HG03095 (cell line): Measurements from ENCODE around the gene TLE3.

ENCODE experiments used
- ATAC-seq: cut with Tn5 transposase; IDR thresholded peaks from one replicate; pipeline ENCODE4 v1.9.1; 2021; ENCODE audit warnings: moderate library complexity; ENCODE audit not compliant: unreplicated experiment

The TLE3 gene

DNA sequence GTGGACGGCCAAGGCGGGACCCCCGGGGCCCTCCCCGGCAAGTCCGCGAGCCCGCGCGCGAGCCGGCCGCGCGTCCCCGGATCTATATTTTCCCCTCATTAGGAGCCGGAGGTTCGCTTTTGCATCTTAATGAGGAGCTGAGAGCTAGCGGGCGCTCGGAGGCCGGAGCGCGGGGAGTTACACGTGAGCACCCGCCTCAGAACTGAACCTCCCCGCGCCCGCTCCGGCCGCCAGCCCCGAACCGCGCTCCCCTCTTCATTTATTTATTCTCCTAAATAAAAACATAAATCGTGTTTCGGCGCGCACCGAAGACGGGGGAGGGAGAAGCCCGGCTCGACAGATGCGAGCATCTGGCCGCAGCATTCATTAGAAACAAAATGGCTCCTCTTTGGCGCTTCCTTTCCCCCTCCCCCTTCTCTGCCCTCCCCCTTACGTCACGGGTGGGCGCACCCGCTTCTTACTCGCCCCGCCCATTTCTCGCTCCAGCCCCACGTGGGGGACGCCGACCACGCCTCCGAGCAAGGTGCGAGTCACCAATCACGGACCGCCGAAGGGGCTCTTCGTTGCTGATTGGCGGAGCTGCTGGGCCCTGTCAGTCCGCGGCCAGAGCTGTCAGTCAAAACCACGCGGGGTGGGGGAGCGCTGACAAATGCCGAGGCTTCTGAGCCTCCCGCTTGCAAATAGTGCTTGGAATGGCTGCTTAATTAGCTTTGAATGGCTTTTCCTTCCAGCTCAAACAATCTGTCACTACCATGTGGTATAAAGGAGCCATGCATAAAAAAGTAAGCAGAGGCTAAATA is 1.6 kb upstream of the TLE3 start:
- peak; percentile 48 for ATAC-seq

DNA sequence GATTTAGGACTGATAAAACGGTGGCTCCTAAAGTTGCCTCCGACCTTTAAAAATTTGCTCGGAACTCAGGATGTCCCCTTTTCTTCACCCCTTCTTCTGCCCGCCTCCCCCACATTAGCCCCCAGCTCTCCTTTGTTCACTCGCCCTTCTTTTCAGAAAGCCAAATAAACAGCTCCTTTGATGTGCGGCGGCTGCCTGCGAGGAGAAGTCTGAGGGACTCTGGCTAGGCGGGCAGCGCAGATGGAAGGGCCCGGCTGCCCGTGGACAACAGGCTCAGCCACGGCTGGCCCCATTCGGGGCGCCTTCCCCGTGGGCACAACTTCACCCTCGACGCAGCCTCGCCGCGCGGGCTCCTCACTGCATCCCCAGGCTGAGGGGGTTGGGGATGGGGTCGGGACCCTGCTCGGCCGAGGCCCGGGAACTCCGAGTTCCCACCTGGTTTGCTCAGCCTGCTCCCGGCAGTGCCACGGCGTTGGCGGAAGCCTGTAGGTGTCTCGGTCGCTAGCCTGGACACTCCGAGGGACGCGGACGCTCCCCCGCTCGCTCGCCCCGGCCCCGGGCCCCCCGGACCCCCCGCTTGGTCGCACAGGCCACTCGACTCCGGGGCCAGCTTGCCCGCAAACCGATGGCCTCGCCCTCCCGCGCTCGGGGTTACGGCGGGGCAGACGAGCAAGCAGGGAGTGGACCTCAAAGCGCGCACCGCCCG is 897 bp upstream of the TLE3 start:
- ATAC-seq, result no peak

DNA sequence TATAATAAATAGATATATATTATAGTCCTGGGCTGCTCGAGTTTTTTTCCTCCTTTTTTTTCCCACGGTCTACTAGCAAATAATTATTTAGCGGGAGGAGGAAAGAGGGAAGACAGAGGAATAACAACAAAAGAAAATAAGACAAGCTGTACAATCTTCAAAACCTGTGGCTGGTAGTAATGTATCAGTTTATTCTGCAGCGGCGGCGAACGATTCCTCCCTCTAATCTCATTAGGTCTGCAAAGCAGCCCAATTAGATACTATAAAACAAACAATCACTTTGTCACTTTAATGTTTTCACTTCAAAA is 390 bp upstream of the TLE3 start:
- ATAC-seq, result no peak

DNA sequence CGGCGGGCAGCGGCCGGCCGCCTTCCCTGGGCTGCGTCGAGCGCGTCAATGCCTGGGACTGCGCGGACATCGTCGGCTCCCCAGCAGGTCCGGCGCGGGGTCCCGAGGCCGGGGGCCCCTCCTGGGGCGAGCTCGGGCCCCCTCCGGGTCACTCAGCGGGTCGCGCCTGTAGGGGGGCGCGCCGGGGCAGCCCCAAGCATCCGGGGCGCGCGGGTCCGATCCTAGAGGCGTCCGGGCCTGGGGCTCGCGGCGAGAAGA is 725 bp downstream of the TLE3 start:
- no peak for ATAC-seq

DNA sequence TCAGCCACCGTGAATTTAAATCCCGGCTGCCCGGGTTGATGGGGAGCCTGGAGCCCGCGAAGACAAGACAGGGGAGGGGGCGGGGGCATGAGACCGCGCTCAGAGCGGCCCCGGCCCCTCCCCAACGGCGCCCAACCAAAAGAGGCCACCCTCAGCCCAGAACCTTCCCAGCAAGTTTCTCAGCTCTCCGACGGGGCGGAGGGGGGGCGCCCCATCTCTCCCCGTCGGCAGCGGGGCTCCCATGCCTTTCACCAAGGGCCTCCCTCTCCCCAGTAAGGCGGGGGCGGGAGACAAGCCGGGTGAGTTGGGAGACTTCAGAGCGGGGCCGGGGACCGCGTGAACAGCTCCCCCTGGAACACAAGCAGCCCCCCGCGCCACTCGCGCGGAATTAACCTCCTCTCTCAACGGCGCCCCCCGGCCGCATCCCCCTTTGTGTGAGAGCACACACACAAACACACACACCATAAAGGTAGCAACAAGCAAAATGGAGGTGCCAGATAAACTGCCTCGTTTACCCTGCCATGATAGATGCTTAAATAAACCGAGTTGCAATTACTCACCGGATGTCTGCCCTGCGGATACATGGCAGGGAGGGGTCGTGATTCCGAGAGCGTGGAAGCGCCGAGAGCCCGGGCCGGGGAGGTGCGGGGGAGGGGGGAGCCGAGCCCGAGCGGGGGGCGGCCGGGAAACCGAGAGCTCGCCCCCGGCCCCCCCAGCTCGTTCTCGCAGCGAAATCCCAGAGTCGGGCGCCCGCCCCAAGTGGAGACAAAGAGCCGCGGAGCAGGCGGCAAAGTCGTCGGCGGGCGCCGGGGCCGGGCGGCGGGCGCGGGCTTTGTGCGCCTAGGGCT is 1.3 kb downstream of the TLE3 start:
- no peak for ATAC-seq

DNA sequence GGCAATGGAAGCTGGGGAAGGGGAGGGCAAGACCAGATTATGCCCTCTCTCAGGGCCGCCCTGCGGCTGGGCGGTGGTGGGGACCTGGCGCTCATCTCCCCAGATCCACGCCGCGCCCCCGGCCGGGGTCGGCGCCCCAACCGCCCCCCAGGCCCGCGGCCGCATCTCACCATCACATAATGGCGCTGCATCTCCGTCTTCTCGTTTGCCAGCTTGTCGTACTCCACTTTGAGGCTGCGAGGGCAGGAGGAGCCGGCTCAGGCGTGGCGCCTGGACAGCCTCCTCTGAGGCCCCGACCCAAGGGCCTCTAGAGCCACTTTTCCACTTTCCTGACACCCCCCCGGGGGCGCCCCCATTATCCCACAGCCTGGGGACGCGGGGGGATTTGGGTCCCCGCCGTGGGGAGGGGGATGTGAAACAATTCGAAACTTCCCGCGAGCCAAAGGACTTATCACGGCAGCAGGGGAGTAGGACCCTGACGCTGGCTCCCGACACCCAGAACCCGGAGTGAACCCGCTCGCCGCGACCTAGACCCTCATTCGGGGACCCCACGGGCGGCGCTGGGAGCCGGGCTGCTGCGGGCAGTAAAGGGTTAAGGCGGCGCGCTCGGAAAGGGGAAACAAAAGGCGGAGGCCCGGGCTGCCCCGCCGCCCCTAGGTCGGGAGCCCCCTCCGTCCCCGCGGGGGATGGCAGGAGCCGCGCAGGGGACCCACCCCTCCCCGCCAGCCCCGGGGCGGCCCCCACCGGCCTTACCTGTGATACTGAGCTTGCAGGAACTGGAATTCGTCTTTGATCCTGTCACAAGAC is 2.1 kb downstream of the TLE3 start:
- no peak for ATAC-seq

DNA sequence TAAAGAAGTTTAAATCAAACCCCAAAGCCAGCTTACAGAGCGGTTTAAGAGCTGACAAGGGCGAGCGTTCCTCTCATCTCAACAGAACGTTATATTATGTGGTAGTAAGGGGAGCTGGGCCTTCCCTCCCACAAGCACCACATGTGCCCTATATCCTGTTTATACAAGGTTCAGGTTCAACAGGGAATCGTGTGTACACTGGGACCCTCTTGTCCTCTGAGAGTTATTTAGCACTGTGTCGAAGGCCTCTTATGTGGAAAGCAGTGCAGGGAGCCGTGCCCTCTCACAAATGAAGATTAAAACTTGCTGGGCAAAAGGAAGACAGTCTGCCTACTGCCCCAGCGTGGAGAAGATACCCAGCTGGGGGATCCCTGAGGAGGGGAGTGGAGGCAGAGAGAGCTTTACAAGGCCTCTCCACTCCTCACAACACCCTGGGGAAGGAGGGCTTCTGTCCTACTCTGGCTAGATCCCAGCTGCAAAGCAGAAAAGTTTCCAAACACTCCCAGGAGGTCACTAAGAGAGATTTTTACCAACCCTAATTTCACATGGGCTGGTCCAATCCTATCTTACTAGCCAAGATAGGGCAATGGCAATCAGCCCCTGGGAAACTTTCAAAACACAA is 2.9 kb downstream of the TLE3 start:
- ATAC-seq, result no peak

DNA sequence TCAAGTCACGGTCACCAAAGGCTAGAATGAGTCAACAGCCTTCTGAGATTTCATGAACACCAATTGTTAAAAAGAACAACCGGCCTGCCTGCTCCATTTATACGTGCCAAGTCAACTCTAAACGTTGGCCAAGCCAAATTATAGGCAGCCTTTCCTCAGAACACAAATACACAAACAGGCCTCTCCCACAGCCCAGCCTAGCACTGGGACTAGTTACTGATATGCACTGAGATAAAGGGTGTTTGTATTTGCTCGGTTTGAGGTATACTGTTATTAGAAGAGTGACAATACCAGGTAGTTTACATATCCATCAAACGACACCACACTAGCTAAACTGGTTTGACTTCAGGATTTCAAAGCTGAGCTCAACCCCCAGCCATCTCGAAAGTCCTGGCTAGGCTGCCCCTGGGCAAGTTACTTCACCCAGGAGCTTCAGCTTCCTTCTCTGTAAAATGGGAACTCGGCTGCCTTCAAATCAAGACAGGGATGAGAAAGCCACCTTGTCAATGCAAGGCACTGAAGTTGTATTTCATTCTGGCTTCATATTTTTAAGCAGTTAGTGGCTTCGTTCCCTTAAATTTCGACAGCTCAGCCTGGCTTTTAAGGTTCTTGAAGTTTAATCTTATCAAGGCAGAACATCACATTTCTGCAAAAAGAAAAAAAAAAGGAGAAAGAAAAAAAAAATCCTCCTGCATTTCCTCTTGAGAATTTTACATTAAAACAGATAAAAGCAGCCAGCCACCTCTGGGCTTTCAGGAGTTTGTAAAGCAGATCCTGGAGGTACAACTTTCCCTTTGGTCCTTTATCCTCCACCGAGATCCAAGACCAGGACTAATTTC is 4.0 kb downstream of the TLE3 start:
- ATAC-seq, result no peak

DNA sequence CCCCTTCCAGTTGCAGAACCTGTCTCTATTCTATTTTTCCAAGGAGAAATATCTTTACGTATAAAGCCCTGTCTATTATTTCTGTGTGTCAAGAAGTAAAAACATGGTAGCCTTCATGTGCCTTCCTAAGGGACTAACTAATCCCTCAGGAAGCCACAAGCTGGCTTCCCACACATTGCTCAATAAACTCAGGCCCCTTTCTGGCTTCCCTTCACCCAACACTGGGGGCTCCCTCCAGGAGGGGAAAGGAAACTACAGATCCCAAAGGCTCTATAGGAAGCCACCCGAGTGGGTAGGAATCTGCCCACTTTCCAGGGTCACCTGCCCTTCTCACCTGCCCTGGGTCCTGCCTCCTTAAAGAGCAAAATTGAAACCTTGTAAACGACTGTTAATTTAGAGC is 4.6 kb downstream of the TLE3 start:
- no peak for ATAC-seq

DNA sequence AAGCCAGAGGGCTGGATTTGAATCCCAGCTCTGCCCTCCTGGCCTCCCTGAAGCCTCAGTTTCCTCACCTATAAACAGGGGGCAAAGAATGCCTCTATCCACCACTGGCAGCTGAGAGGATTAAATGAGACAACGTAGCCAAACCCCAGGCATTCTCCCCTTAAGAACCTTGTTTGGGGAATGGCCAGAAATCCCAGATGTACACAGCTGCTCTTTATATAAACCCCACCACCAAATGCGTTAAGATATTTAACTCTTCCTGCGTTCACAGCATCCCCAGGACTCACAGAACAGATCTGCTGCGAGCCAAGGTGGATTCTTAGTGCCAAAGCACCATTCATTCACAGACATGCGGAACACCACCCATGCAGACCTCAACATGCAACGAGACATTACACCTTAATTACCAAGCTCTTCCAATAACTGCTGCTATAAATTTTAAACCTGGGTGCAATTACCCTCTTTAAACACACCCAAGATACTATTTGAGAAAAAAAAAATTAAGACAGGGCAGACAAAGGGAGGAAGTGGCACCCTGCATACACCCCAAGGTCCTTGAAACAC is 5.2 kb downstream of the TLE3 start:
- no peak for ATAC-seq

DNA sequence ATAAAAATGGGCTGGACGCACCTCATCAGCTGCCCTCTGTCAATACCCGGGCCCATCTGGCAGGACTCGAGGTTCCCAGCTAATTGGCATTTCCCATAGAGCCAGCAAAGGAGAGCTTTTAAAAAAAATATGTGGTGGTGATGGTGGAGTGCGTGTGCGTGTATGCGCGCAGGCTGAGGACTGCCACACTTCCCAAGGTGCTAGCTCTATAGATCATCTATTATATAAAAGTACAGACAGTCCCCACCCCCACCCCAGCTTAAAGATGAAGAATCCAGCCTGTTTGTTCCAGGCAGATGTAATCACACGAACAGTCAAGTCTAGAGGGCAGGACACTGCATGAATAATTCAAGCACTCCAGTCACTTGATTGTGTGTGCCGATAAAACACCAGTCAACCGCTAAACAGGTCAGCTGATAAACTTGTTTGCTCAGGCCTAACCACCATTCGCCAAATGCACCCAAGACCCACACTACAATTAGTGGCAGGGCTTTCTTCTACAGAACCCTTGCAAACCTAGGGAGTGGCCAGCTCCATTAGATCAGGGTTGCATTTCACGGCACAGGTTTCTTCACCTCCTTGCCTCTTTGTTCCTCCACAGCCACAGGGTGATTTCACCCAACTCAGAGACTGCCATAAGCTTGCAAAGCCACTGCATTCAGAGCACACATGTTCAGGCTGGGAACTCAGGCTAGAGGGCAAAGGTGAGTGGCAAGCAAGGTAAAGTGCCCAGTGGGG is 5.8 kb downstream of the TLE3 start:
- ATAC-seq, result no peak

DNA sequence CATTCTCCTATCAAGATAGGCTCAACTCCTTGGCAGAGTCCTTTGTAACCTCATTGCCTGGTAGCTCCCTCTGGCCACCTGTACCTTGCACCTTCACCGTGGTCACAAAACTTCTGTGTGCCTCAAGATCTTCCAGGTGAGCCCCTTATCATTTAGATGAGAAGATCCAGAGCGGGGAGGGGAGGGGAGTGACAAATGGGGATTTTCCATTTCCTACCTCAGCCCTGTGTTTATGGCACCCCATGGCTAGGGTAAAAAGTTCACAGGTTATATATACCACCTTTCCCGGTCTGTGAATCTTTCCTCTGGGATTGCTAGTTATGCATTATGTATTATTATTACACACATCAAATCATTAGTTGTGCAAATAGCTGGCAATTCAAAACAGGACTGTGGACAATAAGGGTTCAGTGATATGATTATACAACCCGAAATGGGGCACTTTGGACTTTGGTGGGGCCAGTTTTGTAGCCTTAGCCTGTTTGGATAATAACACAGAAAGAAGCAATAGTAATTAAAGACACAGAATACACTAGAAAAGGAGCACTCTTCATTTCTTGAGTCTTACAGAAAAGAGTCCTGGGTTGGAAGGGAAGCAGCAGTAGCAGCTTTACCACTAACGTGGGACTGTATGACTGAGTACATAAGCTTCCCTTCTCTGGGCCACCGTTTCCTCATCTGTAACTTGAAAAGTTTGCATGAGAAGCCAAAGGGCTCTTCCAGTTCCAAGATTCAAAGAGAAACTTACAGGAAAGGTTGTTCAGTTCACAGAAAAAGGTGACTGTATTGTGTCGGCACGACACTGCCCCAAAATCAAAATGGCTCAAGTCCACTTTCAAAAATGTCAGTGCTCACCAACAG is 7.1 kb downstream of the TLE3 start:
- ATAC-seq, result no peak

DNA sequence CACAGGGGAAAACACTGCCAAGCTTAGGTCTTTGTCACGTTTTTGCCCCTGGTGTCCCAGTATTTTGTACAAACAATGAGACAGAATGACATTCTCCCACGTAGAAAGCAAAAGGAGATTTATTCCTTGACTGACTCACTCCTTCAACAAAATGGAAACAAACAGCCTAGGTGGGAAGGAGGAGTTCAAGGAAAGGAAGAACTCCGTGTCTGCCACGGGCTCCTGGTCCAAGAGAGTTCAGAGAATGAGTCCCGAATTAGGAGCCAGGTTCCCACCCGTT is 8.1 kb downstream of the TLE3 start:
- no peak for ATAC-seq

DNA sequence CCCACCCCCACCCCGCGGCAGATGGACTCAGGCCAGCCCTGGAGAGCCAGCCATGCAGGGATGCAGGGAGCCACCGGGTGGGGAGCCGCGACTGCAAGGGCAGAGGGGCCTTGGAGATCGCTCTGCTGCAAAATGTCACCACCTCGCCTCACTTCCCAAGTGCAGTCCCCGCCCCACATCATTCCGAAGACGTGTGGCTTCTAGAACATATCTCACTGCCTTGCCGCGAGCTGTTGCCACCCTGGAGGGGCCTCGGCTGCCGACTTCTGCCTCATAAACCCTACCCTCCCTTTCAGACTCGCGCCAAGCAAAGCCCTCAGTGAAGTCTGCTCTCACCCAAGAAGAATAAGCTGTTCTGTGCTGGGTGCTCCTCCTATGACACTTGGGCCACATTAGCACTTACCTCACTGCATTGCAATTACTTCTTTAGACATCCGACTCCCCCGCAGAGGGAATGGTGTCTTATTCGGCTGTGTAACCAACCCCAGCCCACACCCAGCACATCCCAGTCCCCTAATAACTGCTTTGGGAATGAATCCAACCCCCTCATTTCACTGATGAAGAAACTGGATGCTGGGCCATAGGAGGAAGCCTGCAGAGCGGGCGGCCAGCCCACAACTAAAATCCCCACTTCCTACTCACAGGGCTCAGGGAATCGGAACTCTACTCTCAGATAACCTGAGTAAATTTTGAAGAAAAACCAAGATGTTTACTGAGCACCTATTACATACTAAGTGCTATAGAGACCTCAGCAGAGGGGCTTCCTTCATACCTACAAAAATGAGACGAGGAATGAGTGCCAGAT is 8.6 kb downstream of the TLE3 start:
- no peak for ATAC-seq

DNA sequence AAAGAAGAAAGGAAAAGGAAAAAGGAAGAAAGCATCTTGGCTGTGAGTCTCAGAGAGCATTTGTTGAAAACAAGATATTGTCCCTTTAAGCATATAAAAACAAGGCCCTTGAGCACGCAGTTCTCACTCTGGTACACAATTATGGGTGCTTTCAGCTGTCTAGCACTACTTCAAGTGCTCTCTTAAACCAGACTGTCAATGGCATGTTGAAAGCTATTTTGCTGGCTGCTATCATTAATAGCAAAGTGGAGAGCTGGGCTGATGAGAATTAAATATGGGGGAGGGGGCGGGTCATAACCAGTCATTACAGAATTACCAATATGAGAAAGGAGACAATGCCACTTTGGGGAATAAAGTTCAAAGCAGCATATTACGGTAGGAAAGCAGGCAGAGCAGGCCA is 9.3 kb downstream of the TLE3 start:
- ATAC-seq, result no peak

DNA sequence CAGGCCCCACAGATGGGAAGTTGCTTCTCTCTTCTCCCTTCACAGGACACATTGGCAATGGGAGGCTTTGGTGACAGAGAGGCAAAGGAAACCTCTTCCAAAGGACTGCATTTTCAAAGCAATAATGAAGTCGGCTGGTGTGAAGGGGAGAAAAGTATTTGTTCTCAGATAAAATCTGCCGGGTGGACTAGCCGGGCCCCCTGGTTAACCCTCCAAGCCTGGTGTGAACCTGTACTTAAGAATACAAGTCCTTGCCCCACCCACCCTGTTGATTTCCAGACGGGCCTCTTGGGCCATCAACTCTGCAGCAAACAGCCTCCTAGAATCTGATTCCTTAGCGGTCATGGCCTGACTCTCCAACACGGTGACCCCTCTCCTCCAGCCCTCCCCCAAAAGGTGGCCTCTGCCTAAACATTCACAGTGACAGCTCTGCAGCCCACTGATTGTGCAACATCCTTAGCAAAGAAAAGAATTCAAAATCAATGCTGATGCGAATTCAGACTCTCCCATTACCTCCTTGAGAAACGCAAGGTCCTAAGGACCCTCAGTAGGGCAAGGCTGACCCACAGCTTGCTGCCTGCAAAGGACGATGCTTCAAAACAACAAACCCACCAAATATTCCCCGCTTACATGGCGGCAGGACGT is 9.9 kb downstream of the TLE3 start:
- ATAC-seq, result no peak

DNA sequence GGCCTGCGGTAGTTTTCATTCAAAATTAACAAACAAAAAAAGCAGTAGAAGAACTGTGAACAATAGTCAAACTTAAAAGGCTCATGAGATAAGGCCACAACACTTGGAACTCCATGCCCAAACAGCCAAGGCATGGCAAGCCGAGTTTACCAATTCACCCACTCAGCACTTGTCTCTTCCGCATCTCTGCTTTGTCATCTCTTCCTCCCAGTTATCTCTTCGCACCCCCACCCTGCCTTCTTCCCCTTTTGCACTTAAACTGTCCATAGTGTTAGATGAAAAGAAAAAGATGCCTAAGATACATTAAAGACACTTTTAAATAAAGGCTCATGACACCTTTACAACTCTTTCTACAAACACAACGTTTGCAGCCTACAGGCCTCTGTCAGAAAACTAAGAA is 11.1 kb downstream of the TLE3 start:
- ATAC-seq, result no peak
